T follicular helper cell (primary cell): ENCODE measurements around the gene MT1H.
"Not testable (repeated sequence)": the region's sequence is repeated elsewhere in the genome, so short reads cannot be mapped to it uniquely, and the experiment has no call there.

Source experiments
- DNase-seq: peaks from one replicate; pipeline ENCODE4 v3.0.0-alpha.2; 2020; ENCODE audit warnings: low read depth

The MT1H gene

DNA sequence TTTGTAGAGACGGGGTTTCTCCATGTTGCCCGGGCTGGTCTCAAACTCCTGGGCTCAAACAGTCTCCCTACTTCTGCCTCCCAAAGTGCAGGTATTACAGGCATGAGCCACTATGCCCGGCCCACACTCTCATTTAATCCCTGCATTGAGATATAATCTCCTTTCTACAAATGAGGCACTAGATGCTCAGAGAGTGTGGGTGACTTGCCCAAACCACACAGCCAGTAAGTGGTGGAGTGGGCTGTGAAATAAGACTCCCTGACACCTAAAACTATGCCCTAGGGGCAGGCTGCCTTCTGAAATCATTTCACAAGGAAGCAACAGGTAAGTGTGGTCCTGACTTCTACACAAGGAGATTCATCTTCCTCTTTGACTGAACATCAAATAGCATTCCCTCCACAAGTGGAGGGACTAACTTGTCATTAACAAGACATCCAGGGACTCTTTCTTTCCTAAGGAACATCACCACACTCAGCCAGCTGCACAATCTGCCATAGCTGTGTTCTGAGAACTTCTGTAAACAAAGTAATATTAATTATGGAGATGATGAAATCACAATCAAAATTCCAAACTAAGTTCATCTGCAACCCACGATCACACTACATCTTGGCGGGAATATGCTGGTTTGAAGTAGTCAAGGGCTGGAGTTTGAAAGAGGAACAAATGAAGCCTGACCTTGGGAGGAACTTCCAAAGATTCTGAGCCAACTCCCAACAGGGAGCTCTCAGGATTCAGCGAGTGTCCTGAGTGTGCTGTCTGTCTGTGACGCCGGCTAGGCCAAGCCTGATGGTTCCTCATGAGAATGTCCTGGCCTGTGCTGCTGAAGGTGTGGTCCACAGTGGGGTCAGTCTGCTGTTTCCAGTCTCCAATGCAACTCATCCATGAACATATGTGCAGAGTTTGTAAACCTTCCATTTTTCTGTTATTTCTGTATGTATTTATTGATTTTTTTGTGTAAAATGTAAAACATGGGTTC is 4.0 kb upstream of the MT1H start:
- not testable (repeated sequence) for DNase-seq

GRCh38 chr16:56667581-56668571 is 1.7 kb upstream of the MT1H start, which contains the start of gene MT1G:
TSS of gene MT1G (minus strand) at chr16:56668065. CDS start at chr16:56667993, 72 bp downstream.
- DNase-seq = no peak

GRCh38 chr16:56669840-56670619 is 416 bp downstream of the MT1H start:
- DNase-seq = no peak

- no peak for DNase-seq
Measured at GRCh38 chr16:56670620-56670934, 963 bp downstream of the MT1H start.

GRCh38 chr16:56671691-56672090 is 2.1 kb downstream of the MT1H start:
- DNase-seq = not testable (repeated sequence)

GRCh38 chr16:56672171-56672570 is 2.6 kb downstream of the MT1H start:
- DNase-seq = not testable (repeated sequence)

DNA sequence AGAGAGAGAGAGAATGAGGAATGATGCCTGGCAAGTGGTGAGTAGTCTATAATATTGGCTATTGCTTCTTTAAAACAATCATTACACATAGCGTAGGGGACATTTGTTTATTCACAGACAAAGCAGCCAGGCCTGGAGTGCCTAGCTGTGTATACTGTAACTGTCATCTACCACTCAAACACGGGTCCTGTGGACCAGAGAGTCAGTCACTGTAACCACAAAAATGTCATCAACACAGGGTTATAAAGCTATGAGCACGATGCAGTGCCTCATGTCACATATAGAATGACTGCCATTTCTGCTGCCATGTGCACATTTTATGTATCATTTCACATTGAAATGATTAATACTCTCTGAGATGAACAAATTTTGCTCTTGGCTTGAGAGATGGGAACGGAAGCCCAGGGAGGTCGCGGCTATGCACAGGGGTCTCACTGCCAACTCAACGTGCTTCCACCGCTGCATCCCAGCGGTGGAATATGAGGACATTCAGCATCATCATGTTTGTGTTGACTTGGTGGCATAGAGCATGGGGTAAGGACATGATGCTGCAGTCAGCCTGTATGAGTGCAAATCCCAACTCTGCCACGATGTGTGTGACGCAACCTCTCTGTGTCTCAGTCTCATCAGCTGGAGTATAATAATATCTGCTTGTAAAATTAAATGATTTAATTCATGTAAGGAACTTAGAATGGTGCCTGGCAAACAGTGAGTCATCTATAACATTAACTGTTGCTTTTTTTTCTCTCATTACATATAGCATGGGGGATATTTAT is 3.3 kb downstream of the MT1H start:
- DNase-seq = no peak

DNA sequence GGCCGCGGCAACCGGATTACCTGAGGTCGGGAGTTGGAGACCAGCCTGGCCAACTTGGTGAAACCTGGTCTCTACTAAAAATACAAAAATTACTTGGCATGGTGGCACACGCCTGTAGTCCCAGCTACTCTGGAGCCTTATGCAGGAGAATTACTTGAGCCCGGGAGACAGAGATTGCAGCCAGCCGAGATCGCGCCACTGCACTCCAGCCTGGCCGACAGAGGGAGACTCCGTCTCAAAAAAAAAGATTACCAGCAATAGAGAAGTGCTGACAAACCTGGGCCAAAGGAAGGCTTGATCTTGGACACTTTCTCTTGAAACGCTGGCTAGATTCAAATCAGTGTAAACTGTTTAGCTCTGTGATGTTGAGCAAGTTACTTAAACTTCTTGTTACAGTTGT is 4.3 kb downstream of the MT1H start:
- DNase-seq = no peak

- not testable (repeated sequence) for DNase-seq
Measured at GRCh38 chr16:56674570-56674969, 5.0 kb downstream of the MT1H start.

DNA sequence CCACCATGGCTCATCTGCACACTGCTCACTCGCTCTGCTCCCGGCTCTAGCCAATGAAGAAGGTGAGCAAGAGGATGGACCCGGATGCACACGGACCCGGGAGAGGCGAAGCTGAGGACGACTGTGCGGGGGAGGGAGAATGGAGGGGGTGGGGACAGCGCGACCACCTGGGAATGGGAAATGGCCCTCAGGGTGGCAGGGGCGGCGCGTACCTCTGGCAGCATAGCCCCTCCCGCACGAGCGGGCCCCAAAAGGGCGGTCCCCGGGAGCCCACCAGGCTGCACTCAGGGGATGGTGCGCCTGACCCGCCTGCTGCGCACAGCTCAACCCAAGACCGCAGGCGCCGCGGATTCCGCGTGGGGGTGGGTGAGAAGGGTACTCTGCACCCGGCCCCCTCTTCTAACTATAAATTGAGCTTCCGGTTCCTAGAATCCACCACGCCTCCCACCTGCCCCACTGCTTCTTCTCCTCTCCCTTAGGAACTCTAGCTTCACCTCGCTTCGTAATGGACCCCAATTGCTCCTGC is 6.1 kb downstream of the MT1H start:
- peak; percentile 17 for DNase-seq

- DNase-seq = no peak
Measured at GRCh38 chr16:56677474-56677873, 7.9 kb downstream of the MT1H start.

DNA sequence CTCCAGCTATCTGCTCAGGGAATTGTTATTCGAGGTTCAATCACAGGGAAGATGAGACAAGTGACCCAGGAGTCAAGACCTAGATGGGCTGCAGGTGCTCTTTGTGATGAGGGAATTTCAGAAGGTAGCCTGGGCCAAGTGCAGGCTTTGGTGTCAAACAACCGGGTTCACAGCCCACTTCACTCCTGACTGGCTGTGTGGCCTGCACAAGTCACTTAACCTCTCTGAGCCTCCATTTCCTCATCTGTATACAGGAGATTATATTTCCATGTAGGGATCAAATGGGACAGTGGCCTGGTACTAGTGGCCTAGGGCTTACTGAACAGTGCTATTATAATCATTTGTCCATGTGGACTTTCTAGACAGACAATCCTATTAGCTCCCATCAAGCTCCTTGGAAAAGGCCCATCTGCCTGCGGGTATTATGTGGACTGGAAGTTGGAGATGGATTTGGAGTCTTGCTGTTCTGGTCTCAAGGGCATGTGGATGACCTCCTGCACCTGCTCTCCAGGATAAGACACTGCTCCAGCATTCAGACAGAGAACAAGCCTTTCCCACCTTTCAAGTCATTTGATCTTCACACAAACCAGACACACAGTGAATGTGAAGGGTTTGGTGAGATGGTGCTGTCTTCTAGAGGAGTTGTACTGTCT is 9.6 kb downstream of the MT1H start:
- DNase-seq = no peak

DNA sequence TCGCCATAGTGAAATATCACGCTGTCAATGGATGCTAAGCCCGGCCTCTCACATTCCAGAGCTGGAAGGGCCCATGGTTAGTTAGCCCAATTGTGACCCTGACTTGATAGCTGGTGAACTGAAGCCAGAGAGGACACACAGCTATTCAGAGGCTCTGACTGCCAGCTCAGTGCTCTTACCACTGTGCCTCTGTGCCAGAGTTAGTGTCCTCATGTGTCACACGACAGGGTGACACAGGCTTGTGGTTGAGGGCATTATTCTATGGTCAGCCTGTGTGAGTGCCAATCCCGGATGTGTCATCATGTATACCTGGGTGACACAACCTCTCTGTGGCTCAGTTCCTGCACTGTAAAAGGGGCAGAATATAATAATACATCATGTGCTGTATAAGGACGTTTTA is 10.2 kb downstream of the MT1H start:
- DNase-seq = no peak

- peak; percentile 86 for DNase-seq
Measured at GRCh38 chr16:56681939-56682702, 12.5 kb downstream of the MT1H start, which contains the start of gene MT1X. TSS of gene MT1X (plus strand) at chr16:56682470. CDS start at chr16:56682541, 71 bp downstream.

DNA sequence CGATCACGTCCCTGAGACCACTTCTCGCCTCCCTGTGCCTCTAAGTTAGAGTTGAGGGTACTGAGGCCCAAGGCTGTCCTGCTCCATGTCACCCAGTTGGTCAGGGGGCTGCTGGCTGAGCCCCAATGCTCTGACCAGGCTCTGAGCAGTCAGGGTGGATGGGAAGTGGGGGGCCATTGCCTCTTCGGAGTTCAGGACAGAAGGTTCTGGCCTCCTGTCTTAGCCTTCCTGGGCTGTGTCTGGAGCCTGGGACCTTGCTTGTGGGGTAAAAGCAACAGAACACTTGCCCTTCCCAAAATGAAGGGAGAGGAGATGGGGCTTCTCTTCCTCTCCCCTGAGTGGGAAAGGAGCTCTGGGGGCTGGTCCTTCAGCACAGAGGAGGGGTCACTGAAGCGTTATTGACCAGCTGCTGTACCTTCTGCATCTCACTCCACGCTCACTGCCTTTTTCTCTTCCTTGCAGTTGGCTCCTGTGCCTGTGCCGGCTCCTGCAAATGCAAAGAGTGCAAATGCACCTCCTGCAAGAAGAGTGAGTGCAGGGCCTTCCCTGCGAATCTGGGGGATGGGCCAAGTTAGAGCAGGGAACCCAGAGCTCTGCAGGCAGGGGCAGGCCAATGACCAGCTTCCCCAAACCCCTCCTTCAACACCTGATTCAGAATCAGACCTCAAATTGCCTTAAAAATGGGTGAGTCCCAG is 13.2 kb downstream of the MT1H start:
- DNase-seq = no peak

DNA sequence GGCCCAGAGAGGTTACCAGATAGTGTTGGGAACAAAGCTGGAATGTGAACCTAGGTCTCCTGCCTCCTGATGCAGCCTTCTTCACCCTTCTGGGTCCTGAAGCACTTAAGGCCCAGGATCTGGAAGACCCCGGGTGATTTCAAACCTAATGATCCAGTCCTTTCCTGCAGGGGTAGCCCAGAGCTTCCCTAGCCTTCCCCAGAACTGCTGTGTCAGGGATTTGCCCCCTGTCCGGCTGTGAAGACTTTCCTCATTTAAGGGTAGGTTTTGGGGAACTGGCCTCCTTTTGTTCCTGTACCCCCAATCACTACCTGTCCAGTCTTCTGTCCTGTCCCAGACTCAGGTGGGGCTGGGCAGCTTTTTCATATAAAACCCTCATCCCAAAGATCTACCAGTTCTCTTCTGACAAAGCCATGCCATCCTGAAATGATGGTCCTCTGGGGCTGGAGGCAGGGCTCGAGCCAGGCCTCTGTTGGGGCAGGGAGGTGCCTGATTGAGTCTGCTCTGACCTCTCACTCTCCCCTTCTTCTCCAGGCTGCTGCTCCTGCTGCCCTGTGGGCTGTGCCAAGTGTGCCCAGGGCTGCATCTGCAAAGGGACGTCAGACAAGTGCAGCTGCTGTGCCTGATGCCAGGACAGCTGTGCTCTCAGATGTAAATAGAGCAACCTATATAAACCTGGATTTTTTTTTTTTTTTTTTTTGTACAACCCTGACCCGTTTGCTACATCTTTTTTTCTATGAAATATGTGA is 14.0 kb downstream of the MT1H start:
- DNase-seq = no peak

GRCh38 chr16:56684256-56684925 is 14.8 kb downstream of the MT1H start:
- no peak for DNase-seq
